EL (cell line): ENCODE measurements around the gene WDFY4.

Source experiments
- DNase-seq: peaks from one replicate; pipeline ENCODE4 v3.0.0-alpha.2; 2016

Gene WDFY4

GRCh38 chr10:48931188-48931587 is 246.5 kb downstream of the WDFY4 start:
- no peak for DNase-seq

- peak; percentile 12 for DNase-seq
Measured at GRCh38 chr10:48932831-48933664, 248.4 kb downstream of the WDFY4 start.

- no peak for DNase-seq
Measured at GRCh38 chr10:48934672-48935501, 250.2 kb downstream of the WDFY4 start.

- DNase-seq: no peak
Measured at GRCh38 chr10:48935577-48935976, 250.9 kb downstream of the WDFY4 start.

- no peak for DNase-seq
Measured at GRCh38 chr10:48937796-48938195, 253.1 kb downstream of the WDFY4 start.

GRCh38 chr10:48938281-48938680 is 253.6 kb downstream of the WDFY4 start:
- DNase-seq: no peak

GRCh38 chr10:48938990-48939536 is 254.4 kb downstream of the WDFY4 start:
- DNase-seq: no peak

- no peak for DNase-seq
Measured at GRCh38 chr10:48939790-48940325, 255.2 kb downstream of the WDFY4 start, which contains the start of gene LRRC18. LRRC18 (minus strand) TSS chr10:48939840; CDS start chr10:48914155, 25,685 bp downstream.

- DNase-seq: no peak
Measured at GRCh38 chr10:48940372-48940771, 255.7 kb downstream of the WDFY4 start.

- no peak for DNase-seq
Measured at GRCh38 chr10:48940958-48941357, 256.3 kb downstream of the WDFY4 start.

- no peak for DNase-seq
Measured at GRCh38 chr10:48941427-48942075, 256.9 kb downstream of the WDFY4 start.

GRCh38 chr10:48943096-48943495 is 258.4 kb downstream of the WDFY4 start:
- no peak for DNase-seq

- no peak for DNase-seq
Measured at GRCh38 chr10:48944171-48944570, 259.5 kb downstream of the WDFY4 start.

GRCh38 chr10:48945441-48946130 is 260.9 kb downstream of the WDFY4 start:
- DNase-seq: no peak

GRCh38 chr10:48946332-48946731 is 261.7 kb downstream of the WDFY4 start:
- DNase-seq: no peak

- DNase-seq: no peak
Measured at GRCh38 chr10:48946891-48947500, 262.3 kb downstream of the WDFY4 start.

GRCh38 chr10:48947690-48948469 is 263.2 kb downstream of the WDFY4 start:
- no peak for DNase-seq

GRCh38 chr10:48948470-48949037 is 263.9 kb downstream of the WDFY4 start:
- no peak for DNase-seq

- no peak for DNase-seq
Measured at GRCh38 chr10:48951707-48952106, 267.0 kb downstream of the WDFY4 start.

GRCh38 chr10:48957361-48958151 is 272.9 kb downstream of the WDFY4 start:
- no peak for DNase-seq
